ENCODE data around the gene FAM47E.

The FAM47E gene

DNA sequence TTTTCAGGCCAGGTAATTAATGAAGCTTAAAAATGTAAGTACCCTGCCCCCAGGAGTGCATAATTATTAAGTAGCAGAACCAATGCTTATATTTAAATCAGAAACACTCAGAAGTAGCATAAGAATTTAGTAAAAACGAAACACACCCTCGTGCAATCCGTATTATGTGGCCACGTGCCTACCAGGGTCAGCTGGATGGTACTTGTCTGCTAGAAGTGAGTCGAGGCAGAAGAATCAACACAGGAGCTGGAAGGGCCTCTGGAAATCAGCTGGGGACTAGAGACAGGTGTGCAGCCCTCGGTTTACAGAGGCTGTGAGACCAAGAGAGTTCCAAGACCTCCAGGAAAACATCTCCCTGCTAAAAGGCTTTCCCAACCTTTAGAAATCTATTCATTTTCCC lies 559 bp upstream of the FAM47E start:
- TF ChIP-seq, protein P1, sequence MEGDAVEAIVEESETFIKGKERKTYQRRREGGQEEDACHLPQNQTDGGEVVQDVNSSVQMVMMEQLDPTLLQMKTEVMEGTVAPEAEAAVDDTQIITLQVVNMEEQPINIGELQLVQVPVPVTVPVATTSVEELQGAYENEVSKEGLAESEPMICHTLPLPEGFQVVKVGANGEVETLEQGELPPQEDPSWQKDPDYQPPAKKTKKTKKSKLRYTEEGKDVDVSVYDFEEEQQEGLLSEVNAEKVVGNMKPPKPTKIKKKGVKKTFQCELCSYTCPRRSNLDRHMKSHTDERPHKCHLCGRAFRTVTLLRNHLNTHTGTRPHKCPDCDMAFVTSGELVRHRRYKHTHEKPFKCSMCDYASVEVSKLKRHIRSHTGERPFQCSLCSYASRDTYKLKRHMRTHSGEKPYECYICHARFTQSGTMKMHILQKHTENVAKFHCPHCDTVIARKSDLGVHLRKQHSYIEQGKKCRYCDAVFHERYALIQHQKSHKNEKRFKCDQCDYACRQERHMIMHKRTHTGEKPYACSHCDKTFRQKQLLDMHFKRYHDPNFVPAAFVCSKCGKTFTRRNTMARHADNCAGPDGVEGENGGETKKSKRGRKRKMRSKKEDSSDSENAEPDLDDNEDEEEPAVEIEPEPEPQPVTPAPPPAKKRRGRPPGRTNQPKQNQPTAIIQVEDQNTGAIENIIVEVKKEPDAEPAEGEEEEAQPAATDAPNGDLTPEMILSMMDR (IDR thresholded peaks at IDR 0.05; ENCODE audit: low read depth, low read length, missing control alignments): no peak
- H3K4me3 ChIP-seq (ENCODE audit: low read depth, low read length): no peak overlapping the region
- DNase-seq (ENCODE audit: low read depth): no peak

DNA sequence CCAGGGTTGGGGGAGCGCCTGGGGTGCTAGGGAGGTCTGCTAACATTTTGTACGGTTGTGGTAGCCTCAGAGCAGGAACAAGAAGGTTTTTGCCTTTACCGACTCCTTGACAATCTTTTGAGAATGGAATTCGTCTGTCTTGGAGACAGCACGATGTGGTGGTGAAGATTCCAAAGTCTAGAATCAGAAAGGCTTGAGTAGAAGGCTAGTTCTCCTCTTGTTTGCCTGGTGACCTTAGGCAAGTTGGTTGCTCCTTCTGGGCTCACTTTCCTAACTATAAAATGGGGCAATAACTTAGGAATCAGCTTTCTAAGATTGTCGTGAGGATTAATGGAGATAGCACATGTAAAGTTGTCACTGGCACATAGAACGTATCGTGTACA lies 741 bp downstream of the FAM47E start:
- TF ChIP-seq, protein P1 (IDR thresholded peaks at IDR 0.05; ENCODE audit: low read depth, low read length, missing control alignments): no peak
- H3K4me3 ChIP-seq (ENCODE audit: low read depth, low read length): no peak overlapping the region
- DNase-seq (ENCODE audit: low read depth): no peak

DNA sequence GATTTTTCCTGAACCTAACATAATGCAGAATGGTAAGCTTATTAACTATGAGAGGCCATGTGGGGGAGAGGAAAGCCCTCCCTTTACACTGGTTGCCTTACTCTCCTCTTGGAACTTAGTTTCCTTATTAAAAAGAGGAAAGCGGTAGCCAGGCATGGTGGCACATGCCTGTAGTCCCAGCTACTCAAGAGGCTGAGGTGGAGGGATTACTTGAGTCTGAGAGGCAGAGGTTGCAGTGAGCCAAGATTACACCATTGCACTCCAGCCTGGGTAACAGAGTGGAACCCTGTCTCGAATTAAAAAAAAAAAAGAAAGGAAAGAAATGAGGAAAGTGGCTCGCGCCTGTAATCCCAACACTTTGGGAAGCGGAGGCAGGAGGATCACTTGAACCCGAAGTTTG lies 2.0 kb downstream of the FAM47E start:
- TF ChIP-seq, protein P1 (IDR thresholded peaks at IDR 0.05; ENCODE audit: low read depth, low read length, missing control alignments): no peak
- no peak overlapping the region for H3K4me3 ChIP-seq (ENCODE audit: low read depth, low read length)
- no peak for DNase-seq (ENCODE audit: low read depth)

DNA sequence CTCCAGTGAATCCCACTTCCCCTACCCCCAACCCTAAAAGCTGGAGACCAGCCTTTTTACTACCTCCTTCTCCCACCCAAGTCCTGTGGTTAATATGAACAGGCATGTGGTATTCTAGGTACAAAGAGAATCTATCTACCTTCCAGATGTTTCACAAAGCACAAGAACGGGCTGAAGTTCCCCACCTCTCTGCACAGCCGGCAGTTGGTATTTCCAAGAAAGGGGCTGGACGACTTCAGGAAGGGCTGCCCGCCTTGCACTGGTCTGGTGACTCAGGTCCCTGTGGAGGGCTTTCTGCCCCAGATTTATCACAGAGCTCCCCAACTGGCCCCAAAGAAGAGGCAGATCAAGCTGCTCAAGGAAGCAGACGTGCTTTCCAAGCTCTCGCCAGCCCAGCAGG lies 4.5 kb downstream of the FAM47E start:
- no peak overlapping the region for H3K4me3 ChIP-seq (ENCODE audit: low read depth, low read length)
- DNase-seq (ENCODE audit: low read depth): no peak
- TF ChIP-seq, protein P1 (IDR thresholded peaks at IDR 0.05; ENCODE audit: low read depth, low read length, missing control alignments): no peak

DNA sequence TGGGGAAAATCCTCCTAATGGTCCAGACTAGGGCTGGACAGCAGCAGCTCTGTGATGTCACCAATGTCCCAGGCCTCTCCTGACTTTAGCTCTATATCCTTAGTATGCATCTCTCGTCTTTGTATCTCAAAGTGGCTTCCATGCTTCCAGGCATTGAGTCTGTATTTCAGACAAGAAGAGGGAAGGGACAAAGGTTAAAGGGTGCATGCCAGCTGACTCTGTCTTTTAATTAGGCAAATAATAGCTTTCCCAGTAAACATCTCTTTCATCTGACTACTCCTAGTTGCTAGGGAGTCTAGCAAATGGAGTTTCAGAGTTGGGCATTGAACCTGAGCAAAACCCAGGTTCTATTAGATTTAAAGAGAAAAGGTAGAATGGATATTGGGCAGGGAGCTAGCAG lies 5.4 kb downstream of the FAM47E start:
- TF ChIP-seq, protein P1 (IDR thresholded peaks at IDR 0.05; ENCODE audit: low read depth, low read length, missing control alignments): no peak
- no peak for DNase-seq (ENCODE audit: low read depth)
- H3K4me3 ChIP-seq (ENCODE audit: low read depth, low read length): no peak overlapping the region

DNA sequence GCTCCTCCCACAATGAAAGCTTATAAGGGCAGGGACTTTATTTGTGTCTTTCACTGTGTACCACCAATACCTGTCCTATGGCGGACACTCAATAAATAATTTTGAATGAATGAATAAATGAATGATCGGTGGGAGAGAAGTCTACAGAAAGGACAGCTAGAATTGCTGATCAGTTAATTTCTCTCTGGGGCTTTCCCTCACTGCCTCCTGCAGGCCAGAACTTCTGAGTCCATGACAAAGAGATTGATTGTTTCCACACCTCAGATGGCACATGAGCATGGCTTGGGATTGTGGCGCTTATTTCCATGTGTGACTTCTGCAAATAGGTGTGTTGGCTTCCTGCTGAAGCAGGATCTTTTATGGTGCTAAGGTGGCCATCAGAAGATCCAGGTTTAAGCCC lies 6.3 kb downstream of the FAM47E start:
- TF ChIP-seq, protein P1 (IDR thresholded peaks at IDR 0.05; ENCODE audit: low read depth, low read length, missing control alignments): no peak
- no peak for DNase-seq (ENCODE audit: low read depth)
- H3K4me3 ChIP-seq (ENCODE audit: low read depth, low read length): no peak overlapping the region

DNA sequence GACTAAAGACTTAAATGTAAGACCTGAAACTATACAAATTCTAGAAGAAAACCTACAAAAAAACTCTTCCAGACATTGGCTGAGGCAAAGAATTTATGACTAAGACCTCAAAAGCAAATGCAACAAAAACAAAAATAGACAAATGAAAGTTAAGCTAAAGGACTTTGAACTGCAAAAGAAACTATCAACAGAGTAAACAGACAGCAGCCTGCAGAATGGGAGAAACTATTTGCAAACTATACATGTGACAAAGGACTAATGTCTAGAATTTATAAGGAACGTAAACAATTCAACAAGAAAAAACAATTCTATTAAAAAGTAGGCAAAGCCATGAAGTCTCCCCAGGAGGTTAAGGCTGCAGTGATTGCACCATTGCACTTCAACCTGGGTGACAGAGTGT lies 9.1 kb downstream of the FAM47E start:
- DNase-seq (ENCODE audit: low read depth): no peak
- H3K4me3 ChIP-seq (ENCODE audit: low read depth, low read length): no peak overlapping the region
- TF ChIP-seq, protein P1 (IDR thresholded peaks at IDR 0.05; ENCODE audit: low read depth, low read length, missing control alignments): no peak
